Activated CD4-positive, CD25-positive, alpha-beta regulatory T cell treated with anti-CD3 and anti-CD28 coated beads, Interleukin-2, amount 50 U/mL, for 24 hours (primary cell): Measurements from ENCODE around the gene CCHCR1.

ENCODE experiments used
- ATAC-seq, 2 donors: fragments of 150-1000 bp; cut with Tn5 transposase; one replicate each; pipeline ENCODE4 v1.10.0; 2021; ENCODE audit warnings: mild to moderate bottlenecking in 1 of 2, moderate library complexity in 1 of 2

CCHCR1 gene

GRCh38 chr6:31096656-31097055, 60.9 kb downstream of the CCHCR1 start:
- ATAC-seq = no peak

- ATAC-seq = no peak
Observed at GRCh38 chr6:31096215-31096614, 61.4 kb downstream of the CCHCR1 start.

GRCh38 chr6:31094389-31094881, 63.2 kb downstream of the CCHCR1 start:
- ATAC-seq = peak; percentile 51 to 65

- no peak for ATAC-seq
Observed at GRCh38 chr6:31092769-31093505, 64.7 kb downstream of the CCHCR1 start.
